Parathyroid adenoma (tissue), 2 donors: ENCODE results near the gene NETO1.

Experiments used
- H2AFZ ChIP-seq: fragments of 300-600 bp; sonication (generic); one replicate; pipeline ENCODE4 v1.7.0; 2017; ENCODE audit warnings: antibody characterized with exemption, mild to moderate bottlenecking
- H3K27ac ChIP-seq: fragments of 300-600 bp; sonication (generic); one replicate; pipeline ENCODE4 v1.7.0; 2017
- H3K27me3 ChIP-seq: fragments of 300-600 bp; sonication (generic); one replicate; pipeline ENCODE4 v1.7.0; 2017; ENCODE audit warnings: low read length; ENCODE audit not compliant: control insufficient read depth, insufficient read depth
- H3K36me3 ChIP-seq: fragments of 300-600 bp; sonication (generic); one replicate; pipeline ENCODE4 v1.7.0; 2017; ENCODE audit warnings: low read length; ENCODE audit not compliant: control insufficient read depth, insufficient read depth
- H3K4me1 ChIP-seq: fragments of 300-600 bp; sonication (generic); one replicate; pipeline ENCODE4 v1.7.0; 2017; ENCODE audit warnings: control low read depth
- H3K4me2 ChIP-seq: fragments of 300-600 bp; sonication (generic); one replicate; pipeline ENCODE4 v1.7.0; 2017; ENCODE audit warnings: low read length
- H3K4me3 ChIP-seq: fragments of 300-600 bp; sonication (generic); one replicate; pipeline ENCODE4 v1.7.0; 2017; ENCODE audit warnings: low read depth, low read length
- H3K79me2 ChIP-seq: fragments of 300-600 bp; sonication (generic); one replicate; pipeline ENCODE4 v1.7.0; 2017; ENCODE audit warnings: control low read depth
- H3K9ac ChIP-seq: fragments of 300-600 bp; sonication (generic); one replicate; pipeline ENCODE4 v1.7.0; 2017; ENCODE audit warnings: mild to moderate bottlenecking
- H3K9me3 ChIP-seq: fragments of 300-600 bp; sonication (generic); one replicate; pipeline ENCODE4 v1.7.0; 2017; ENCODE audit warnings: low read length; ENCODE audit not compliant: control insufficient read depth
- CTCF ChIP-seq: fragments of 300-600 bp; sonication (generic); IDR thresholded peaks from one replicate; pipeline ENCODE4 v1.7.0; 2017; ENCODE audit warnings: antibody characterized with exemption, mild to moderate bottlenecking
- donor health status: primary hyperparathyroidism.

NETO1 gene

GRCh38 chr18:72867746-72868584 is at the start of gene NETO1:
Gene NETO1 (minus strand): TSS chr18:72867987. CDS start chr18:72867291, 696 bp downstream.
- no peaks in the 10 kb centered on the region for H3K4me1 ChIP-seq
- no peaks in the 10 kb centered on the region for H3K27me3 ChIP-seq
- H3K79me2 ChIP-seq = no peaks in the 10 kb centered on the region
- H3K4me2 ChIP-seq = peak within 1 kb of the TSS; percentile 54
- H3K9me3 ChIP-seq = no peaks in the 10 kb centered on the region
- no peaks in the 10 kb centered on the region for H3K36me3 ChIP-seq
- no peak within 1 kb of the TSS for H3K9ac ChIP-seq
- H3K27ac ChIP-seq = no peak within 1 kb of the TSS
- no peak within 1 kb of the TSS for H2AFZ ChIP-seq
- H3K4me3 ChIP-seq = peak within 1 kb of the TSS; percentile 29
- no peak for TF ChIP-seq CTCF

GRCh38 chr18:72910045-72910444 is 42.3 kb upstream of the NETO1 start:
- H3K4me1 ChIP-seq = no peaks in the 10 kb centered on the region
- no peak overlapping the region for H3K27ac ChIP-seq
- no peak for TF ChIP-seq CTCF
- H3K4me3 ChIP-seq = no peak overlapping the region
- H3K79me2 ChIP-seq = no peaks in the 10 kb centered on the region
- H3K9me3 ChIP-seq = no peaks in the 10 kb centered on the region
- no peaks in the 10 kb centered on the region for H3K36me3 ChIP-seq
- no peaks in the 10 kb centered on the region for H3K27me3 ChIP-seq
- H2AFZ ChIP-seq = no peak overlapping the region
- H3K4me2 ChIP-seq = no peak overlapping the region
- H3K9ac ChIP-seq = no peak overlapping the region

- no peak overlapping the region for H3K27ac ChIP-seq
- H3K27me3 ChIP-seq = no peaks in the 10 kb centered on the region
- no peak for TF ChIP-seq CTCF
- H2AFZ ChIP-seq = no peak overlapping the region
- no peaks in the 10 kb centered on the region for H3K36me3 ChIP-seq
- no peaks in the 10 kb centered on the region for H3K9me3 ChIP-seq
- no peaks in the 10 kb centered on the region for H3K79me2 ChIP-seq
- H3K9ac ChIP-seq = no peak overlapping the region
- H3K4me2 ChIP-seq = no peak overlapping the region
- no peak overlapping the region for H3K4me3 ChIP-seq
- H3K4me1 ChIP-seq = no peaks in the 10 kb centered on the region
Observed at GRCh38 chr18:72908181-72908580, 40.4 kb upstream of the NETO1 start.

- H3K9ac ChIP-seq = no peak overlapping the region
- H3K27me3 ChIP-seq = no peaks in the 10 kb centered on the region
- H3K27ac ChIP-seq = no peak overlapping the region
- no peak overlapping the region for H3K4me3 ChIP-seq
- H3K4me1 ChIP-seq = no peaks in the 10 kb centered on the region
- H3K4me2 ChIP-seq = no peak overlapping the region
- H3K79me2 ChIP-seq = no peaks in the 10 kb centered on the region
- no peak for TF ChIP-seq CTCF
- H2AFZ ChIP-seq = no peak overlapping the region
- no peaks in the 10 kb centered on the region for H3K9me3 ChIP-seq
- H3K36me3 ChIP-seq = no peaks in the 10 kb centered on the region
Observed at GRCh38 chr18:72903033-72903432, 35.2 kb upstream of the NETO1 start.

GRCh38 chr18:72899338-72899737 is 31.6 kb upstream of the NETO1 start:
- Histone ChIP-seq H3K9me3 (no peaks in the 10 kb centered on the region), H3K79me2 (no peaks in the 10 kb centered on the region), H2AFZ (no peak overlapping the region), H3K4me1 (no peaks in the 10 kb centered on the region), H3K27me3 (no peaks in the 10 kb centered on the region), H3K4me2 (no peak overlapping the region), H3K36me3 (no peaks in the 10 kb centered on the region), H3K27ac (no peak overlapping the region), H3K4me3 (no peak overlapping the region), H3K9ac (no peak overlapping the region)
- TF ChIP-seq CTCF = no peak
